NCI-H1105 (cell line): ENCODE measurements around the gene ARMCX1.
"Not testable (repeated sequence)": the region's sequence is repeated elsewhere in the genome, so short reads cannot be mapped to it uniquely, and the experiment has no call there.

Source experiments
- DNase-seq: peaks from one replicate; lab custom pipeline; 2025; lab: John Stamatoyannopoulos, UW

The ARMCX1 gene

DNA sequence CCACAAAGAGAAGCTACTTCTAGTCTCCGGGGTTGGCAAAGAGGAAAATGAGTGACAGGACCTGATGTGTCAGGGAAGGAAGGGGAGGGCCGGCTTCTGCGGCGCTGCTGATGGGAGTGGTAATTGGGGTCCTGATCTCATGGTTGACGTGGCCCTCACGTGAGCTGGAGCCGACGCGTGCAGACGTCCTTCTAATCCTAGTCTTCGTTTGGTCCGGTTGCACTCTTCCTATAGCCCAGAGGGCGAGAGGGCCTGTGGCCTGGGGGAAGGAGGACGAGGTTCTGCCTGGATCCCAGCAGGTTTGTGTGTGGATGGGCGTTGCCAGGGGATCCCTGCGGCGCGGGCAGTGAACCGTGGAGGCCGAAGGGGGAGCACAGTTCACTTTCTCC, at the start of gene ARMCX1:
ARMCX1 (plus strand) TSS at position 186 of the 389 bp plus-strand sequence. CDS start 2,384 bp downstream, outside the sequence.
- peak; percentile 60 for DNase-seq

GRCh38 chrX:101502929-101503328, 47.4 kb upstream of the ARMCX1 start:
- DNase-seq = not testable (repeated sequence)

DNA sequence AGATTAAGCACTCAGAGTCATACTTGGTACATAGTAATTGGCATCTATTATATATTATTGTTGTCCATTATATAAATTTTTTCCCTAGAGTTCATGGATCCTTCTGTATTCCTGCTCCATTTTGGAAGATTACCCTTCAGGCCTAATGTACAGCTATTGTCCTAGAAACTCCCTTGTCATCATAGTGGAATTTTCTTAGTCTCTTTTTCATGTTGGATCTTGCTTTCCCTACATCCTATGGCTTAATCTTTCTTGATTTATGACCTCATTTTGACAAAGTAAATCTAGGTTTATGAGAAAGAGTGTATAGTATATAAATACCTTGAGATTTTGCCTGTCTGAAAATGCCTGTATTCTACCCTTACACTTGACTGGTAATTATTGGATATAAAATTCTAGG, 43.0 kb upstream of the ARMCX1 start:
- DNase-seq = no peak

GRCh38 chrX:101507986-101508385, 42.4 kb upstream of the ARMCX1 start:
- DNase-seq = no peak

DNA sequence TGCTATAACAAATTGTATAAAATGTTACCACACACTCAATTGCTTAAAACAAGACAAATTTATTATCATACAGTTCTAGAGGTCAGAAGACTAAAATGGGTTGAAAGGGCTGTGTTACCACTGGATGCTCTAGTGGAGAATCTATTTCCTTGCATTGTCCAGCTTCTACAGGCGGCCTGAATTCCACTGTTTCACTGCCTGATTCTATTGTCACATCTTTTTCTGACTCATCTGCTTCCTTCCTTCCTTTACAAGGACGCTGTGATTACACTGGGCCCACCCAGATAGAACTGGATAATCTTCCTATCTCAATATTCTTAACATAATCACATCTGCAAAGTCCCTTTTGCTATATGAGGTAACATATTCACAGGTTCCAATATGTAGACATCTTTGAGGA, 19.4 kb upstream of the ARMCX1 start:
- DNase-seq = no peak

- DNase-seq = no peak
These were observed 11.2 kb upstream of the ARMCX1 start for GRCh38 chrX:101539116-101539515.

- peak; percentile 18 for DNase-seq
These were observed 518 bp downstream of the ARMCX1 start for GRCh38 chrX:101550751-101551379.

- DNase-seq = no peak
These were observed 1.0 kb downstream of the ARMCX1 start for GRCh38 chrX:101551380-101551767.

DNA sequence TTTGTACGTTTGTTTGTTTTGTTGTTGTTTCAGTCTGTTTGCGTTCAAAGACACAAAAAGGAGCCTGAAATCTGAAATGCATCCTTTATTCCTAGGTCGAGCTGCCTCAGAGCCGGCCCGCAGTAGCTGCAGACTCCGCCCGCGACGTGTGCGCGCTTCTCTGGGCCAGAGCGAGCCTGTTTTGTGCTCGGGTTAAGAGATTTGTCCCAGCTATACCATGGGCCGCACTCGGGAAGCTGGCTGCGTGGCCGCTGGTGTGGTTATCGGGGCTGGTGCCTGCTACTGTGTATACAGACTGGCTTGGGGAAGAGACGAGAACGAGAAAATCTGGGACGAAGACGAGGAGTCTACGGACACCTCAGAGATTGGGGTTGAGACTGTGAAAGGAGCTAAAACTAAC, 2.4 kb downstream of the ARMCX1 start:
- DNase-seq = no peak

DNA sequence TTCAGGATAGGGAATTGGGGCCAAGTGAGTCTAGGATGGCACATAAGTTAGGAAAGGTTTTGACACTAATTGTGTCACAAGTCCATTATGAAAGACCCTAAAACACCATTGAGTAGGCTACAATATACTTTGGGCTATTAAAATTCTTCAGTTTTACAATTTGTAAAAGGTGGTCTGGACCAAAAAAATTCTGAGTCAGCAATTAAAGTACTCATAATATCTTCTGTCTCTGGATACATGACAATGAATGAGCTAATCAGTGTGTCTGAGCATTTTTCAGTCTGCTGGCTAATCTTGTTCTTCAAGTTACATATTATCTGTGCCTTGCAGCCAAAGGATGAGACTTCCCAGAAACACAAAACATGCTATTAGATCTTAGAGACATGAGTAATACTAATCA, 14.3 kb downstream of the ARMCX1 start:
- no peak for DNase-seq

GRCh38 chrX:101595739-101596419, 45.5 kb downstream of the ARMCX1 start:
- no peak for DNase-seq

DNA sequence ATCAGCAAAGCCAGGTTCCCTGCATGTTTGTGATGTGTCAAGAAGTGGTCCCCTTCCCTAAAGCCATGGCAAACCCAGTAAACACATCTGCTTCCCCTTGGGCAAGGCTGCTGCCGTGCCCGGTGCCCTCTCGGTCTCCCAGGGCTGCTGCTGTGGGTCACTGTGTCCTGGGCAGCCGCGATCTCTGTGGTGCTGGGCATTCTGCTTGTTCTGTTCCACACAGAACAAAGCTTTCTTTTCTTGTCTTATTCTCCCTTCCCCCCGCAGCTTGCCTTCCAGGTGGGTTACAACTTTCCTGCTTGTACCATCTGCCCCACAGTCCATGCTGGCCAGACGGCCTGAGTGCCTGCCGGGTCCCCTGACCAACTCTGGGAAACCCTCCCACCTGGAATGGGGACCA, 49.2 kb downstream of the ARMCX1 start:
- DNase-seq = not testable (repeated sequence)

- no peak for DNase-seq
These were observed 51.7 kb downstream of the ARMCX1 start for GRCh38 chrX:101602077-101602476.
